Measurements from ENCODE around the gene ZBTB20. TPM values are rescaled to one million over a fixed set of nuclear protein-coding genes. Genes with fewer than 3 reads are reported as not detected.

ZBTB20 gene
- polyA plus RNA-seq, 1 donor from 2014 or later = 4.8 TPM

DNA sequence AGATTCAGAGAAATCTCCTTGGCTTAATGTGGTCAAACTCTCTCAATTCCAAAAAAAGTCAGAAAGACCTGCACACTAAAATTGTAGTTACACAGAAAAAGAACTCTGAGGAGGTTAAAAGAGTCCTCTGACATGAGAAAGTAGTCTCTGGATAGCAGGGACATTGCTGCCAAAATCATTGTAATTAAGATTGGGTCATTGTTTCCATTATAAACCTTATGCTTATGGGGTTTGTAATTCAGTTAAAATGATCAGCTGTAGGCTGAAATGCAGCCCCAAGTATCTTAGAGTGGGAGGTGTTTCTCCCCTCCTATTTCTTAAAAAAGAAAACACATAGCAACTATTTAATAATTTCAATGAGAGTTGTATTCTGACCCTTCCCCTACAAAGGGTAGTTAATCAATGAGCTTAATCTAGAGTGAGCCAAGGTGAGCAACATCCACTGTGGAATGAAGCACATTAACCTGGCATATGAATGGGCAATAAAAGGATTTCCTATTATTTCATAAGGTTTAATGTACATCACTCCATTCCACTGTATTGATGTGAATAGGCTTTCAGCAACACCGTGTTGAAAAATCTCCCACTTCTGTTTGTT is 446.4 kb downstream of the ZBTB20 start:
- Histone ChIP-seq H3K36me3 (ENCODE audit: insufficient read depth, low read length) (no peaks in the 10 kb centered on the region), H4K20me1 (ENCODE audit: insufficient read depth) (no peaks in the 10 kb centered on the region), H3K27me3 (ENCODE audit: insufficient read depth, low read depth, low read length) (no peaks in the 10 kb centered on the region), H3K79me2 (replicated peaks; ENCODE audit: insufficient read depth, low read length) (no peaks in the 10 kb centered on the region), H3K9me2 (ENCODE audit: insufficient read depth, low read length) (no peaks in the 10 kb centered on the region), H3F3A (ENCODE audit: insufficient read depth, low read length, poor library complexity, severe bottlenecking) (no peaks in the 10 kb centered on the region), H3K9me3 (ENCODE audit: low read length) (no peaks in the 10 kb centered on the region), H3K4me3 (ENCODE audit: low read length) (no peak overlapping the region), H2AFZ (ENCODE audit: low read depth, low read length) (no peak overlapping the region), H3K4me2 (ENCODE audit: low read length) (no peak overlapping the region), H3K9ac (ENCODE audit: low read length) (no peak overlapping the region), H3K27ac (ENCODE audit: low read length) (no peak overlapping the region)
- TF ChIP-seq, protein P1, sequence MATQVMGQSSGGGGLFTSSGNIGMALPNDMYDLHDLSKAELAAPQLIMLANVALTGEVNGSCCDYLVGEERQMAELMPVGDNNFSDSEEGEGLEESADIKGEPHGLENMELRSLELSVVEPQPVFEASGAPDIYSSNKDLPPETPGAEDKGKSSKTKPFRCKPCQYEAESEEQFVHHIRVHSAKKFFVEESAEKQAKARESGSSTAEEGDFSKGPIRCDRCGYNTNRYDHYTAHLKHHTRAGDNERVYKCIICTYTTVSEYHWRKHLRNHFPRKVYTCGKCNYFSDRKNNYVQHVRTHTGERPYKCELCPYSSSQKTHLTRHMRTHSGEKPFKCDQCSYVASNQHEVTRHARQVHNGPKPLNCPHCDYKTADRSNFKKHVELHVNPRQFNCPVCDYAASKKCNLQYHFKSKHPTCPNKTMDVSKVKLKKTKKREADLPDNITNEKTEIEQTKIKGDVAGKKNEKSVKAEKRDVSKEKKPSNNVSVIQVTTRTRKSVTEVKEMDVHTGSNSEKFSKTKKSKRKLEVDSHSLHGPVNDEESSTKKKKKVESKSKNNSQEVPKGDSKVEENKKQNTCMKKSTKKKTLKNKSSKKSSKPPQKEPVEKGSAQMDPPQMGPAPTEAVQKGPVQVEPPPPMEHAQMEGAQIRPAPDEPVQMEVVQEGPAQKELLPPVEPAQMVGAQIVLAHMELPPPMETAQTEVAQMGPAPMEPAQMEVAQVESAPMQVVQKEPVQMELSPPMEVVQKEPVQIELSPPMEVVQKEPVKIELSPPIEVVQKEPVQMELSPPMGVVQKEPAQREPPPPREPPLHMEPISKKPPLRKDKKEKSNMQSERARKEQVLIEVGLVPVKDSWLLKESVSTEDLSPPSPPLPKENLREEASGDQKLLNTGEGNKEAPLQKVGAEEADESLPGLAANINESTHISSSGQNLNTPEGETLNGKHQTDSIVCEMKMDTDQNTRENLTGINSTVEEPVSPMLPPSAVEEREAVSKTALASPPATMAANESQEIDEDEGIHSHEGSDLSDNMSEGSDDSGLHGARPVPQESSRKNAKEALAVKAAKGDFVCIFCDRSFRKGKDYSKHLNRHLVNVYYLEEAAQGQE (IDR thresholded peaks at IDR 0.05; ENCODE audit: borderline replicate concordance) = no peak

DNA sequence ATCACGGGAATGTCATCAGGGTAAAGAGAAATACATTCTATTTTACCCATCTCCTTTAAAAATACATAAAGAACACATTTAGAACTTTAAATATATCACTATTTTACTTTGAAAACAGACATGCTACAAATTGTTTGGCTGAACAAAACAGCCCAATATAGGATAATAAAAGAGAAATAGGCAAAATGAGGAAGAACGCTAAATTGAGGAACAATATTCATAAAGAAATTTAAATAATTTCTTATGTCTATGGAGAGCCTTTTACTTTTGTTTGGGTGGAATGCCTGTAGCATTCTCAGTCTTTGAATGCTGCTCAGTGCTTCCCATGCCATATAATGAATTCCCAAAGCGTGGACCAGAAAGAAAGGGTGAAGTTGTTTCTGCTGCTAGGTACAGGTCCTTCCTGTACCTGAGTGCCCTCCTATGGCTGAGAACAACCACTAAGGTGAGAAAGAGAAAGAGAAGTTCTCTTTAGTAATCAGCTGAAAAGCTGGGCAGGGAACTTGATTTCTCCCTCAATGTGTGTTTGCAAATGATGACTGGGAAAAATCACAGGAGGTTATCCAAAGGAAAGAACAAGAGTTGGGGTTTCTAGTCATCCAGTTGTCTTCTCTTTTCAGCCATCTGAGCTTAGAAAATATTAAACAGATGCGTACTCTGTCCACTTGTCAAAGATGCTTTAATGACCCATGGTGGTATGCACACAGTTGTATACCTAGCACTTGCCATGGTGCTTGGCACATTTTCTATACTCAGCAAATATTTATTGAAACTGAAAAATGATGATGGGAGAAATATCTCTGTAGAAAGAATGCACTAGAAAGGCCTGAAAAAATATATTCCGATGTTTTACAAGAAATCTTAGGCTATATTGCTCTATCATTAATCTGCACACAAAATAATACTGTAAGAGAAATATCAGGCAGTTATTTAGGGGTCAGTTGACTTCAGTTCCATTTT is 448.7 kb downstream of the ZBTB20 start:
- Histone ChIP-seq H4K20me1 (ENCODE audit: insufficient read depth) (no peaks in the 10 kb centered on the region), H3K27me3 (ENCODE audit: insufficient read depth, low read depth, low read length) (no peaks in the 10 kb centered on the region), H3K4me2 (ENCODE audit: low read length) (no peak overlapping the region)

More for the DNA sequence above, 448.7 kb downstream of the ZBTB20 start:
- Histone ChIP-seq H3K9me2 (ENCODE audit: insufficient read depth, low read length) (no peaks in the 10 kb centered on the region), H3K79me2 (replicated peaks; ENCODE audit: insufficient read depth, low read length) (no peaks in the 10 kb centered on the region), H2AFZ (ENCODE audit: low read depth, low read length) (no peak overlapping the region), H3K9me3 (ENCODE audit: low read length) (no peaks in the 10 kb centered on the region), H3K27ac (ENCODE audit: low read length) (no peak overlapping the region), H3K4me3 (ENCODE audit: low read length) (no peak overlapping the region), H3K9ac (ENCODE audit: low read length) (no peak overlapping the region), H3K36me3 (ENCODE audit: insufficient read depth, low read length) (no peaks in the 10 kb centered on the region), H3F3A (ENCODE audit: insufficient read depth, low read length, poor library complexity, severe bottlenecking) (no peaks in the 10 kb centered on the region)
- no peak for TF ChIP-seq TAF1 (IDR thresholded peaks at IDR 0.05; ENCODE audit: low read depth)
- no peak for TF ChIP-seq EP300 (conservative IDR thresholded peaks at IDR 0.05; ENCODE audit: poor library complexity, severe bottlenecking)
- TF ChIP-seq POLR2AphosphoS5 (IDR thresholded peaks at IDR 0.05) = no peak
- TF ChIP-seq RAD21 (conservative IDR thresholded peaks at IDR 0.05) = no peak
- TF ChIP-seq, protein P1 (IDR thresholded peaks at IDR 0.05; ENCODE audit: borderline replicate concordance) = no peak
- TF ChIP-seq SMC3 (conservative IDR thresholded peaks at IDR 0.05; ENCODE audit: poor library complexity) = no peak
- TF ChIP-seq, protein P2, sequence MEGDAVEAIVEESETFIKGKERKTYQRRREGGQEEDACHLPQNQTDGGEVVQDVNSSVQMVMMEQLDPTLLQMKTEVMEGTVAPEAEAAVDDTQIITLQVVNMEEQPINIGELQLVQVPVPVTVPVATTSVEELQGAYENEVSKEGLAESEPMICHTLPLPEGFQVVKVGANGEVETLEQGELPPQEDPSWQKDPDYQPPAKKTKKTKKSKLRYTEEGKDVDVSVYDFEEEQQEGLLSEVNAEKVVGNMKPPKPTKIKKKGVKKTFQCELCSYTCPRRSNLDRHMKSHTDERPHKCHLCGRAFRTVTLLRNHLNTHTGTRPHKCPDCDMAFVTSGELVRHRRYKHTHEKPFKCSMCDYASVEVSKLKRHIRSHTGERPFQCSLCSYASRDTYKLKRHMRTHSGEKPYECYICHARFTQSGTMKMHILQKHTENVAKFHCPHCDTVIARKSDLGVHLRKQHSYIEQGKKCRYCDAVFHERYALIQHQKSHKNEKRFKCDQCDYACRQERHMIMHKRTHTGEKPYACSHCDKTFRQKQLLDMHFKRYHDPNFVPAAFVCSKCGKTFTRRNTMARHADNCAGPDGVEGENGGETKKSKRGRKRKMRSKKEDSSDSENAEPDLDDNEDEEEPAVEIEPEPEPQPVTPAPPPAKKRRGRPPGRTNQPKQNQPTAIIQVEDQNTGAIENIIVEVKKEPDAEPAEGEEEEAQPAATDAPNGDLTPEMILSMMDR (IDR thresholded peaks at IDR 0.05; ENCODE audit: poor library complexity, severe bottlenecking) = no peak
- TF ChIP-seq MXI1 (conservative IDR thresholded peaks at IDR 0.05; ENCODE audit: poor library complexity, severe bottlenecking) = no peak
- TF ChIP-seq EZH2 (IDR thresholded peaks at IDR 0.05; ENCODE audit: borderline replicate concordance, insufficient read depth, low read length, poor library complexity, severe bottlenecking) = no peak

Data from neural cell (in vitro differentiated cells).